IPS-NIHi7 (cell line): ENCODE data around the gene ACSM5.
"Not testable (repeated sequence)": the region's sequence is repeated elsewhere in the genome, so short reads cannot be mapped to it uniquely, and the experiment has no call there.

Source experiments
- DNase-seq: peaks from one replicate; pipeline ENCODE4 v3.0.0; 2012; ENCODE audit warnings: mixed read lengths; ENCODE audit errors: extremely low spot score

ACSM5 gene

DNA sequence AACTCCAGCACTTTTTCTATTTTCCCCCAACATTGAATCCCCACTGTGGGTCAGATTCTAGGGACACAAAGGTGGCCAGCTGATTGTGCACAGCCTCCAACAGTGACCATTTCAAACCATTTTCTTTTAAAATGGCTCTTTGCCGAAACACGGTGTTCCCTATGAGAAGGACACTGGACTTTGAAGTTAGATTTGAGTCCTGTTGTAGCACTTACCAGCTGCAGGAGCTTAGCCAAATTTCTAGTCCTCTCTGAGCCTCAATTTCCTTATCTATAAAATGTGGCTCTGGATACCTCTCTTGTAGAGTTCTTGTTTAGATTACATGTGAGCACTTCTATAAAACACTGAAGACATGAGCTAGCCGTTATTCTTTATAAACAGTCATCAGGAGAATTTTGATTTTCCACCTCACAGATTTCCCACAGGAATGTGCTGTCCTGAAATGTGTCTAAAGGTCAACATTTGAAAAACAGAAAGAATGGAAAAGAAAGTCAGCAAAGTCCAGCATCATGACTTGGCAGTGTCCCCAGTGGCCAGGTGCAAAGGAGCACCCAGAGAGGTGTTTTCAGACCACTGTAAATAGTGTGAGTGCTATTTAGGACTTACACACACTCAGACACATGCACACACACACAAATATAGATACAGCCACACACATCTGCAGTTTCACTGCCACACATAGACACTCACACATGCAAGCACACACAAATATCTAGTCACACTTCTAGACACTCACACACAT lies 37.5 kb downstream of the ACSM5 start:
- DNase-seq, result not testable (repeated sequence)

DNA sequence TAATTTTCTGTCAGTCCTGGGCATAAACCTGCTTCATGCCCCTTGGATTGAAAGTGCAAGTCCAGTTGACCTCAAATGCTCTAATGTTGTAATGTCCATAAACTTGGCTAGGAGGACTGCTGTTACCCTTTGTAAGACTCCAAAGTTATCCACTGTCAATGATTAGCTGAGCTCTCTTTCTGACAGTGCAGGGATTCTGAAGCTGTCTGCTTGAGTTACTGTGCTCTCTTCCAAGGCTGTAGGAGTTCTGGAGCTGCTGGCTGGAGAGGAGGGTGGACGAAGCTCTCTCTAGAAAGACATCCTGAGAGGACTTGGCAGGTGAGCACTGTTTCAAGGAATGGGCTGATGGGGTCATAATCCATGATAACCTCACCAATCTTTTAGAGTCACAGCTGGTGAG lies 42.0 kb downstream of the ACSM5 start, which contains the start of gene ACSM2A:
Gene ACSM2A (plus strand): TSS at position 158 of the 400 bp plus-strand sequence. CDS start 8,594 bp downstream, outside the sequence.
- not testable (repeated sequence) for DNase-seq

GRCh38 chr16:20453633-20454032 lies 44.3 kb downstream of the ACSM5 start:
- not testable (repeated sequence) for DNase-seq

DNA sequence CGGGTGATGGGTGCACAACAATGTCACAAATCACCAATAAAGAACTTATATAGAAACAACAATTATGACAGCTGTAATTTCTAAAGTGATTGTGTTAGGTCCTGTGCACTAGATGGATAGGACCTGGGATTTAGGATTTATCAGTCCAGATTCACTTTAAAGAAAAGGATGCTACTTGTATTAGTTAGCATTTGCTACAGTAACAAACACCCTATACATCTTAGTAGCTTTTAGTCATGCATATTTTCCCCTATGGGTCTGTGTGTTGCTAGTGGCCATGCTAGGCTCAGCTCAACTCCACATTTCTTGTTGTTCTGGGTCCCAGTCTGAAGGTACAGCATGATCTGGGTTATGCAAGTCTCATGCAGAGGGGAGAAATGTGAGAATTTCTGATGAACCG lies 49.9 kb downstream of the ACSM5 start:
- not testable (repeated sequence) for DNase-seq

DNA sequence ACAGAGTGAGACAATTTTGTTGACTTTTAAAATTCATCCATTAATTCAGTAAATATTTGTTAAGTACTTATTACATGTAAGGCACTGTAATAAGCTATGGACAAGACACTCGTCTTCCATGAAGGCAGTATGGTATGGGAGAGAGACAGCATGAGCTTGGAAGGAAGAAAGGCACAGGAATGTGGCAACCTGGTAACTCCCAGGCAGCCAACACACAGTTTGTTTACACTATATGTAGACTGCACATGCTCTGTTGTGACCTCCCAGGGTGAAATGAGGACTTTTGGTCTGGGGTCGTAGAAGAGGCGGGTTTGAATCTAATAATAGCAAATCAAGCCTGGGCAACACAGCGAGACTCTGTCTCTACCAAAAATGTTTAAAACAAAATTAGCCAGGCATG lies 51.0 kb downstream of the ACSM5 start:
- not testable (repeated sequence) for DNase-seq

DNA sequence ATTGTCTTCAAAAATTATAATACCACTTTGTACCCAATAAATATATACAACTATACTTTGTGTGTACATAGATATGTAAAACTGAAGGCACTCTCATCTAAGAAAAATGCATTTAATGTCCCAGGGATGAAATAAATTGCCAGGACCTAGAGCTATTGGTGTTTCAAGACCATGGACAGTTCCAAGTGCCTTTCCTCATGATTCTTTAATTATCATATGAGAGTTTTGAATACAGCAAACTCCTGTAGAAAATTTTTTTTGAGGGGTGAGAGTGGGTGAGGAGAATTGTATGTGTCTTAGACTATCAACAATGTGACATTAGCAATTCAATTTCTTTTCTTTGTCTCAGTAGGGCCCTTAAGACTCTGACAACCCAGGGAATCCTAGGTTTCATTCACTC lies 59.6 kb downstream of the ACSM5 start:
- not testable (repeated sequence) for DNase-seq

DNA sequence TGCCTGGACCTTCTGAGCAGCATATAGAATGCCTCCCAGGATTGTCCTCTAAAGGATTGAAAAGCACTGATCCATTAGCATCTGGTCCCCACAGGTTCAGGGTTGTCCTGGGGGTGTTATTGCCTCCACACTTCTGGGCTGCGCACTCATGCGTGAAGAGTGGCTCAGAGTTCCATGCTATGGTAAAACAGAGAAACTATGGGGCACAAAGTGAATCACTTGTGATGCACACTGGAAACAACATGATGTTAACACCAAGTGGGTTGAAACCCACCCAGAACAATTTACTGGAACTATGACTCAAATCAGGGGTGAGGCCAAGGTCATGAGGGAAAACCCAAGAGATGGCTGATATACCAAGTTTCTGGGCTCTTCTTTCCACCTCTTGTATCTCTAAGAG lies 60.6 kb downstream of the ACSM5 start:
- DNase-seq, result not testable (repeated sequence)

DNA sequence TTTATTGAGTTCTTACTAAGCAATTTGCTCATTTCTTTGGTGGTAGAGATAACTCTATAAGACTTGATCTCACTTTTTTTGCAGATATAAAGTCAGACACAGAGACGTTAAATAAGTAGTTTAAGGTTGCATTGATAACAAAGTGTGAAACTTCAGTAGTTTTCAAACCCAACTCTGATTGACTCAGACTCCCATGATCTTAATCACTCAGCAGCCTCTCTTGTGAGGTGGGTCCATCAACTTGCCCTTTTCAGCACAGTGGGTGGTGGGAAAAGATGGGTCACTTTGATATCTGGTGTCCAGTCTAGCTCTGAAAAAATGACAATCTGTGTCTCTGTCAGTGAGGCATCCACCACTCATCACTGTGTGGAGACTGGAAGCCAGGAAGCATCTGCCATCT lies 61.4 kb downstream of the ACSM5 start:
- not testable (repeated sequence) for DNase-seq

GRCh38 chr16:20477188-20477744 lies 67.9 kb downstream of the ACSM5 start:
- DNase-seq, result not testable (repeated sequence)

GRCh38 chr16:20483989-20484388 lies 74.7 kb downstream of the ACSM5 start:
- DNase-seq, result not testable (repeated sequence)

GRCh38 chr16:20484726-20485125 lies 75.4 kb downstream of the ACSM5 start:
- DNase-seq, result no peak

GRCh38 chr16:20485408-20485807 lies 76.1 kb downstream of the ACSM5 start:
- no peak for DNase-seq
